ENCODE measurements around the gene GSTM2.

GSTM2 gene

GRCh38 chr1:109667452-109668122, at the start of gene GSTM2:
Gene GSTM2 (plus strand): TSS chr1:109668057. CDS start chr1:109668116, 59 bp downstream.
- no peak for DNase-seq (ENCODE audit: low spot score)

- no peak for DNase-seq (ENCODE audit: low spot score)
Measured at GRCh38 chr1:109618661-109619575, 48.9 kb upstream of the GSTM2 start.

DNA sequence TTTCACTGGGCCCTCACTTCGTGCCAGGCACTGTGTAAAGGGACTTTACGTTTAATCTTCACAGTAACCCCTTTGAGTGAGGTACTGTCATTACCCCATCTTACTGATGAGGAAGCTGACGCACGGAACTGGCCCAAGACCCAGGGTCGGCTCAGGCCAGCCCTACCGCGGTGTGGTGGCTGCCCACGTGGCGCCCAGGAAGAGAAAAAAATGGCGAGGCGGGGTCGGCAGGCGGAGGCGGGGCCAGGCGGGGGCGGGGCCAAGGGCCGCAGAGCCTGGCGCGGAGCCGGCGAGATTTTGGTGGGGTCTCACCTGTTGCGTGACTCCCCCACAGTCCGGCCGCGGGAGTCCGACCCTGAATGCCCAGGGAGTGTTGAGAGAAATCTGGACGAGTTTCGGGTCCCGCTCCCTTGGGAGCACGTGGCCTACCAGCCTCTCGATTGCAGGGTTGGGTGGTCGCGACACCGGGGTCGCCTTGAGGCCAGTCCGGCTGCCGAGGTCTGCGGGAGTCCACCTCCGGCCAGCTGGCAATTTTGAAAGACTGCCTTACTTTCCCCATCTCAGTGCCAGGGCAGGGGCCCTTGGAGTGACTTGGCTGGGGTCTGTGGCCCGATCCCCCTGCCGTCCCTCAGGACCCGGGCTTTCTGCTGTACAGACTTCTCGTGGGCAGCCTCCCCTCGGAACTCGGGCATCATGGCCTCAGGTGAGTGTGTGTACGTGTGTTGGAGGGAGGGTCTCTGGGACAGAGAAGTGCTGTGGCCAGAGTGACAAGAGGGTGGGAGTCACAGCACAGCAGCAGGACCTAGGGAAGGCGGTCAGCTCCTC, 48.1 kb upstream of the GSTM2 start, which contains the start of the genes AMPD2 and GNAT2:
Gene AMPD2, plus strand, starts transcription at position 262 of the 825 bp plus-strand sequence. CDS start 1,339 bp downstream, outside the sequence.
Gene GNAT2, minus strand, starts transcription at position 41 of the 825 bp plus-strand sequence. CDS start 6,746 bp downstream, outside the sequence.
- DNase-seq (ENCODE audit: low spot score): peak; percentile 85

DNA sequence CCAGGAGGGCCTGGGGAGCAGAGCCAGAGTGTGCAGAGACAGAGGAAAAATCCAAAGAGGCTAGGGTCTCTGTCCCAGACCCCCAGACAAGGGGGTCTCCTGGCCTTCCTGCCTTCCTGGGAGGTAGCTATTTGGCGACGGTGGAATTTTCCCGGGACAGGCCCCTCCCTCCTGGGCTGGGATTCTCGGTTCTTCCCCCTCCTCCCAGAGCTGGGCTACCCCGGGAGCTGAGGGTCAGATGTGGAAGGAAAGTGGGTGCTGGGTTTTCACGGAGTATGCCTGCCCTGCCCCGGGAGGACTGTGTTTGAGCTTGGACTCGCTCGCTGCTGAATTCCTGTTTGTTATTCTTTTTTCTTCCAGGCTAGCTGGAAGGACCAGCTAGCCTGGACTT, 47.5 kb upstream of the GSTM2 start:
- DNase-seq (ENCODE audit: low spot score): peak; percentile 9

- peak; percentile 74 for DNase-seq (ENCODE audit: low spot score)
Measured at GRCh38 chr1:109620841-109621286, 47.0 kb upstream of the GSTM2 start.

DNA sequence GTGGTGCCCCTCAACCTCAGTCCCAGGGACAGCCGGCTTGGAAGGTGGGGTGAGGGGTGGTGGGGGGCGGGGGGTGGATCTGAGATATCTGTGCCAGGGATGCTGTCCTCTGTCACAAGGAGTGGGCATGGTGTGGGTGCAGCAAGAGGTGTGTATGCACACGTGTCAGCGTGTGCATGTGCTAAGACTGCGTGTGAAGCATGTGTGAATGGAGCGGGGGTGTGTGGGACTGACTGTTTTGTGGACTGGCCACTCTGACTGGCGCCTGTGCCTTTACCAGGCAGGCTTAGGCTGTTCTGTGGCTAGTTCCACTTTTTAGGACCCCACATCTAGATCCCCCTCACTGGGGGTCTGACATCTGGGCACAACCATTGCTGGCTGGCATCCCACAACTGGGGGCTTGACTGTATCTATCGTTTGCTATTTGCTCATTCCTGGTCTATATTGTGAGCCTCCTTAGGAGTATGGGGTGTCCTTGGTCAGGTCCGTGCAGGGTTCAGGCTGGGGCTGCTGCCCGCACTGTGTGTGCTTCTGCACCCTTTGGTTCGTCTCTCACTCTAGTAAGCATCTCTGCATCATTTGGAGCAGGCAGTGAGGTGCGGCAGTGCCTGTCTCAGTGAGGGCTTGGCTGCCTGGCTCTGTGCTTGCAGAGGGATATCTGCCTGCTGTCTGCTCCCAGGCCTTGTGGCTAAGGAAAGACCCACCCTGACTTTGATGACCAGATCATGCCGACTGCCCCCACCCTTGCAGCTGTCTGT, 46.3 kb upstream of the GSTM2 start:
- no peak for DNase-seq (ENCODE audit: low spot score)

- DNase-seq (ENCODE audit: low spot score): no peak
Measured at GRCh38 chr1:109622137-109622892, 45.5 kb upstream of the GSTM2 start.

DNA sequence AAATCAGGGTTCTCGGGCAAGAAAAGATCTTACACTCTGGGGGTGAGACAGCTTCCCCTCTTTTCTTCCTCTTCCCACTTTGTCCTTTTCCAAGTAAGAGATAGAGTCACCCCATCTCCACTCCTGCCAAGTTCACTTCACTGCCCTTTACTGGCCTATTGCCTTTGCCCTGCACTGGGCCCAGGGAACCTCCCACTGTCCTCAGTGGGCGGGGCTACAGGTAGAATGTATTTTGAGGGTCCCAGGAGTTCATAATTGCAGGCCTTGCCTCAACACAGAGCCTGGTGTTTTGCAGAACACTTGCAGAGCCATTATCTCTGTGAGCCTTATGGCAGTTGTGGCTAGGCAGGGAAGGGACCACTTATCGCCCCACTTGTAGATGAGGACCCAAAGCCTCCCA, 45.0 kb upstream of the GSTM2 start:
- DNase-seq (ENCODE audit: low spot score): no peak

DNA sequence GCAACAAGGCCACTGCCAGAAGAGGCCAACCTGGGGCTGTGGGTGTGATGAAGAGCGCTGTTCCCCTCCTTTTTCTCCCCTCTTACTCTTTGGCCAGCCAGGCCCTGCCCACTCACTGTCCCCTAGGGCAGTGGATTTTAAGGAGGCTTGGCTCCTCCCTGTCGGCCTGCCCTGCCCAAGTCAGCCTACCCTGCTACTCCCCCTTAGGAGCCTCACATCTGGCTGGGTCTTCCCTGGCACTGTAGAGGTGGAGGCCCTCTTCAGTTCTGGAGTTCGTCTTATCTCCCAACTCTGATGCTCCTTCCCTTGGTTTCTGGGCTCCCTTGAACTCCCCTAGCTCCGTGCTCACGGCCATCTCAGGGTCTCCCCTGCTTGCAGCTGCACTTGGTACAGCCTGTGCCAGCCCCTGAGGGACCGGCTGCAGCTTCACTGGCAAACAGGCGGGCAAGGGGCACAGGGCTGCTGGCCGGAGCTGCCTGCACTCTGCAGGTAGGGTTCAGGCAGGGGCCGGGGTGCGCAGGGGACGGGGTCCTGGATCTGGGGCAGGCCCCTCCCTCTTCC, 44.2 kb upstream of the GSTM2 start:
- DNase-seq (ENCODE audit: low spot score): no peak

- no peak for DNase-seq (ENCODE audit: low spot score)
Measured at GRCh38 chr1:109624201-109625010, 43.5 kb upstream of the GSTM2 start.

DNA sequence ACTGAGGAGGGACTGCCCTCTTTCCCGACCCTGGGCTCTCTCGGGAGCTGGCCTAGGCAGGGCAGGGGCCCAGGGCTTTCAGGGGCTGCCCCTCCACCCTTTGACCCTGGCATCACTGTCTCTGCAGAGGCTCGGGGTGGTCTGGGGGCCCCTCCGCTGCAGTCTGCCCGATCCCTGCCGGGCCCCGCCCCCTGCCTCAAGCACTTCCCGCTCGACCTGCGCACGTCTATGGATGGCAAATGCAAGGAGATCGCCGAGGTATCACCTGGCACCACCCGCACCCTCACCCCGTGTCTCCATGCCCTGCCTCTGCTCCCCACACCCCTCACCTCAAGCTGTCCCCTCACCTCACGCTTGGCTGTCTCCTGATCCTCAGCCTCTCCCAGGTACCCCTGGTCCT, 42.7 kb upstream of the GSTM2 start:
- no peak for DNase-seq (ENCODE audit: low spot score)

- no peak for DNase-seq (ENCODE audit: low spot score)
Measured at GRCh38 chr1:109625601-109626560, 42.0 kb upstream of the GSTM2 start.

DNA sequence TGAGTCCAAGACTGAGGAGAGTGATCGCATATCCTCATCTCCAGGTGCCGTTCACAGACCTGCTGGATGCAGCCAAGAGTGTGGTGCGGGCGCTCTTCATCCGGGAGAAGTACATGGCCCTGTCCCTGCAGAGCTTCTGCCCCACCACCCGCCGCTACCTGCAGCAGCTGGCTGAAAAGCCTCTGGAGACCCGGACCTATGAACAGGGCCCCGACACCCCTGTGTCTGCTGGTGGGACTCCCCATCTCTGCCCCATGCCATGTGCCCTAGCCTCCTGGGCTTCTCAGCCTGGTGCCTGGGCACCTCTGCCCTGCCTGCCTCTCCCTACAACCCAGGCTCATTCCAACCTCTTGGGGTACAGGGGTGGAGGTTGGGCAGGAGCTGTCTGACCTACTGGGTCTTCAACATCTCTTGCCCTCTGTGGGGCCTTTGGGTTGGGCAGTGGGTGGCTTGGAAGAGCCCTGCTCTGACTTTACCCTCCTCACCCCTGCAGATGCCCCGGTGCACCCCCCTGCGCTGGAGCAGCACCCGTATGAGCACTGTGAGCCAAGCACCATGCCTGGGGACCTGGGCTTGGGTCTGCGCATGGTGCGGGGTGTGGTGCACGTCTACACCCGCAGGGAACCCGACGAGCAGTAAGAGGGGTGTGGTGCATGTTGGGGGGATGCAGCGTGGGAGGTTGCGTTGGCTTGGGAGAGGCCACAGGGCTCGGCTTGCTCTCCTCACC, 41.0 kb upstream of the GSTM2 start:
- DNase-seq (ENCODE audit: low spot score): no peak

DNA sequence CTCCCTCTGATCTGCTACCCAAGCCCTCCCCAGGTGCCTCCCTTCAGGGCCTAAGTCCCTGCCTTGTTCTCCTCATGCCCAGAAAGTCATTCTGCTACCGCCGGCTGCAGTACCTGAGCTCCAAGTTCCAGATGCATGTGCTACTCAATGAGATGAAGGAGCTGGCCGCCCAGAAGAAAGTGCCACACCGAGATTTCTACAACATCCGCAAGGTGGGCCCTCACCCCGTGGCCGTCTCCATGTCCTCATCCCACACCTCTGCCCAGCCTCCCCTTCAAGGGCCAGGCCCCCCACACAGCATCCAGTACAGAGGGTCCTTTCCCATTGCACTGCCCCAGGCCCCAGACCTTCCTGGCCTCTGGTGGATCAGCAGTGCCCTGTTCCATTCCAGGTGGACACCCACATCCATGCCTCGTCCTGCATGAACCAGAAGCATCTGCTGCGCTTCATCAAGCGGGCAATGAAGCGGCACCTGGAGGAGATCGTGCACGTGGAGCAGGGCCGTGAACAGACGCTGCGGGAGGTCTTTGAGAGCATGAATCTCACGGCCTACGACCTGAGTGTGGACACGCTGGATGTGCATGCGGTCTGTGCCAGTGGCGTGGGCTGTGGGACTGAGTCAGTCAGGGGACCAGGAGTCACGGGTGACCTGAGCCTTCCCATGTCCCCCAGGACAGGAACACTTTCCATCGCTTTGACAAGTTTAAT, 40.0 kb upstream of the GSTM2 start:
- DNase-seq (ENCODE audit: low spot score): no peak

DNA sequence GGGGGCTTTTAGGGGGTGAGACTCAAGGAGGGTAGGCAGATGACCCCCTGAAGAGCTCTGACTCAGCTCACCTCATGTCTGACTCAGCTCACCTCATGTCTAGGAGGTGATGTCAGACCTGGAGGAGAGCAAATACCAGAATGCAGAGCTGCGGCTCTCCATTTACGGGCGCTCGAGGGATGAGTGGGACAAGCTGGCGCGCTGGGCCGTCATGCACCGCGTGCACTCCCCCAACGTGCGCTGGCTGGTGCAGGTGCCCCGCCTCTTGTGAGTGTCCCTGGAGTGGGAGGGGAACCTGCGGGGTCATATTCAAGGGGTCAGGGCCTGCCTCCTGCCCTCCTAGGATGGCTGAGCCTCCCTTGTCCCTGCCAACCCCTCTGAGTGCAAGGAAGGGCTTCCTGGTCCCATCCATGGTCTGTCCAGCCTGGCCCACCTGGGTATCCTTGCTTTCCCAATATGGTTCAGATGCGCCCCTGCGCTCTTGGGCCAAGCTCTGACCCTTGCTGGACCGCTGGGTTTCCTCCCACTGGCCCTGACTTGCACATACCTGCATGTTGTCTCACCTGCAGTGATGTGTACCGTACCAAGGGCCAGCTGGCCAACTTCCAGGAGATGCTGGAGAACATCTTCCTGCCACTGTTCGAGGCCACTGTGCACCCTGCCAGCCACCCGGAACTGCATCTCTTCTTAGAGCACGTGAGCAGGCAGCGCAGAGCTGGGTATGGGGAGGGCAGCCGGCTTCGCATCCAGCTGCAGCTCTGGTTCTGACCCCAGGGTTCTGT, 39.1 kb upstream of the GSTM2 start:
- DNase-seq (ENCODE audit: low spot score): no peak

Data from LoVo (cell line).